Upper lobe of left lung (tissue), 6 donors: Measurements from ENCODE around the gene P2RY14. TPM values are rescaled to one million over a fixed set of nuclear protein-coding genes. Genes with fewer than 3 reads are reported as not detected.

Source experiments
- ATAC-seq, 2 donors: fragments of 200-7000 bp; cut with Tn5 transposase; one replicate each; pipeline ENCODE4 v1.9.1; 2022; ENCODE audit warnings: mild to moderate bottlenecking in 2 of 2, moderate library complexity in 2 of 2; ENCODE audit not compliant: low FRiP score in 2 of 2
- DNase-seq, 2 donors: peaks; one replicate each; pipeline ENCODE4 v3.0.0-alpha.2; 2019 to 2020
- H3K27ac ChIP-seq, 4 donors: fragments of 200-600 bp; sonication (generic); one replicate each; pipeline ENCODE4 v1.5.1; 2016 to 2019
- H3K27me3 ChIP-seq, 4 donors: fragments of 200-600 bp; sonication (generic); one replicate each; pipeline ENCODE4 v1.5.1; 2017 to 2019
- H3K36me3 ChIP-seq, 4 donors: fragments of 200-600 bp; sonication (generic); one replicate each; pipeline ENCODE4 v1.5.1; 2016 to 2019
- H3K4me1 ChIP-seq, 4 donors: fragments of 200-600 bp; sonication (generic); one replicate each; pipeline ENCODE4 v1.5.1; 2018 to 2019
- H3K4me3 ChIP-seq, 4 donors: fragments of 200-600 bp; sonication (generic); one replicate each; pipeline ENCODE4 v1.5.1; 2017 to 2019; ENCODE audit warnings: mild to moderate bottlenecking in 2 of 4, moderate library complexity in 1 of 4
- H3K9me3 ChIP-seq, 4 donors: fragments of 200-600 bp; sonication (generic); one replicate each; pipeline ENCODE4 v1.5.1; 2018 to 2019
- CTCF ChIP-seq, 6 experiments: fragments of 450-650 bp in 4 of 6; fragments of 200-600 bp in 2 of 6; sonication (generic) in 2 of 6; IDR thresholded peaks; one replicate each; pipeline ENCODE4 v1.5.1; 2016 to 2019; ENCODE audit warnings: antibody characterized with exemption in 6 of 6
- EP300 ChIP-seq, 4 donors: sonication (generic); formaldehyde crosslinking; IDR thresholded peaks; one replicate each; pipeline ENCODE4 v1.5.1; 2017; ENCODE audit warnings: antibody characterized with exemption in 4 of 4, control low read depth in 2 of 4
- POLR2A ChIP-seq, 4 donors: fragments of 450-650 bp; IDR thresholded peaks; one replicate each; pipeline ENCODE4 v1.5.1; 2016 to 2017; ENCODE audit warnings: antibody characterized with exemption in 4 of 4, mild to moderate bottlenecking in 2 of 4
- POLR2AphosphoS5 ChIP-seq, 2 donors: sonication (generic); formaldehyde crosslinking; IDR thresholded peaks; one replicate each; pipeline ENCODE4 v1.5.1; 2017; ENCODE audit warnings: antibody characterized with exemption in 2 of 2
- WGBS, 2 donors: methylation state at CpG; one replicate each; pipeline ENCODE4 v1.1.5; 2017 to 2018; 5-methylcytosine and 5-hydroxymethylcytosine counted together
- total RNA-seq, 6 donors: library from RNA; depleted of rRNA in 4 of 6; stranded (reverse); fragments of >200 nt in 4 of 6; gene quantifications; one replicate each; pipeline versions ENCODE4 v1.1.0 to v1.2.1, GENCODE V29; 2016 to 2021
- donor health status: DM: no; HTN: no; CAD: no; lungs with moderate emphysema.
- donor health status: DM: no; HTN: yes; CAD: no; lungs with severe emphysema.

P2RY14 gene
- total RNA-seq, 6 donors from 2014 or later, result 1.7 to 6.2 (median 3.9) TPM

GRCh38 chr3:151204530-151205402 lies 73.6 kb downstream of the P2RY14 start:
- no peaks in the 10 kb centered on the region for H3K9me3 ChIP-seq
- DNase-seq (no peak), ATAC-seq (no peak)
- no peaks in the 10 kb centered on the region for H3K36me3 ChIP-seq
- H3K4me3 ChIP-seq, result no peak overlapping the region
- peak overlapping the region in 3 of 4 donors; percentile 13 to 48 (median 16) for H3K27ac ChIP-seq
- no peaks in the 10 kb centered on the region for H3K27me3 ChIP-seq
- 49 to 64% methylated on average over 3 of the region's 3 CpGs for WGBS, 2 donors
- TF ChIP-seq POLR2AphosphoS5 (IDR thresholded peaks at IDR 0.05), result no peak
- peak in 1 of 4 donors; percentile 11 for TF ChIP-seq POLR2A (IDR thresholded peaks at IDR 0.05)
- TF ChIP-seq CTCF (IDR thresholded peaks at IDR 0.05), result no peak
- TF ChIP-seq EP300 (IDR thresholded peaks at IDR 0.05), result peak in 1 of 4 donors; percentile 52
- H3K4me1 ChIP-seq, result peaks cover 0 to 7% (median 4%) of the 10 kb centered on the region in 4 donors

GRCh38 chr3:151203051-151203420 lies 75.3 kb downstream of the P2RY14 start, which contains the start of gene GPR171:
TSS of gene GPR171 (minus strand) at chr3:151203216. CDS start at chr3:151199386, 3,830 bp downstream.
- DNase-seq, result no peak
- Histone ChIP-seq H3K4me3 (peak within 1 kb of the TSS in 3 of 4 donors; percentile 1 to 19 (median 13)), H3K27ac (peak within 1 kb of the TSS in 3 of 4 donors; percentile 8 to 67 (median 37)), H3K9me3 (no peaks in the 10 kb centered on the region), H3K27me3 (no peaks in the 10 kb centered on the region), H3K4me1 (peaks cover 0 to 7% (median 4%) of the 10 kb centered on the region in 4 donors), H3K36me3 (no peaks in the 10 kb centered on the region)
- WGBS, 2 donors, result 75 to 80% methylated on average over 3 of the region's 3 CpGs
- ATAC-seq, result no peak
- TF ChIP-seq POLR2A (IDR thresholded peaks at IDR 0.05) (peak in 2 of 4 donors; percentile 43 to 57), EP300 (IDR thresholded peaks at IDR 0.05) (no peak)

- ATAC-seq, result no peak
- Histone ChIP-seq H3K36me3 (no peaks in the 10 kb centered on the region), H3K27me3 (no peaks in the 10 kb centered on the region), H3K27ac (peak overlapping the region in 2 of 4 donors; percentile 8 to 37), H3K9me3 (no peaks in the 10 kb centered on the region), H3K4me1 (peaks cover 0 to 7% (median 4%) of the 10 kb centered on the region in 4 donors), H3K4me3 (peak overlapping the region in 1 of 4 donors; percentile 19)
- no peak for DNase-seq
- WGBS, 2 donors, result 87 to 93% methylated on average over 7 of the region's 7 CpGs
- TF ChIP-seq POLR2AphosphoS5 (IDR thresholded peaks at IDR 0.05), result no peak
- no peak for TF ChIP-seq EP300 (IDR thresholded peaks at IDR 0.05)
- TF ChIP-seq CTCF (IDR thresholded peaks at IDR 0.05), result no peak
- TF ChIP-seq POLR2A (IDR thresholded peaks at IDR 0.05), result no peak
These were observed 77.2 kb downstream of the P2RY14 start for GRCh38 chr3:151201051-151201730.

GRCh38 chr3:151200586-151200985 lies 77.8 kb downstream of the P2RY14 start:
- H3K4me1 ChIP-seq, result peaks cover 0 to 7% (median 4%) of the 10 kb centered on the region in 4 donors
- no peak overlapping the region for H3K4me3 ChIP-seq
- DNase-seq (no peak), ATAC-seq (no peak)
- H3K27ac ChIP-seq, result peak overlapping the region in 1 of 4 donors; percentile 17
- no peaks in the 10 kb centered on the region for H3K36me3 ChIP-seq
- no peaks in the 10 kb centered on the region for H3K9me3 ChIP-seq
- TF ChIP-seq EP300 (IDR thresholded peaks at IDR 0.05) (no peak), POLR2AphosphoS5 (IDR thresholded peaks at IDR 0.05) (no peak), POLR2A (IDR thresholded peaks at IDR 0.05) (no peak), CTCF (IDR thresholded peaks at IDR 0.05) (no peak)
- H3K27me3 ChIP-seq, result no peaks in the 10 kb centered on the region
- 51 to 52% methylated on average over 2 of the region's 2 CpGs for WGBS, 2 donors
